ENCODE data around the gene CATSPERE. TPM values are rescaled to one million over a fixed set of nuclear protein-coding genes. Genes with fewer than 3 reads are reported as not detected.
"Not testable (repeated sequence)": the region's sequence is repeated elsewhere in the genome, so short reads cannot be mapped to it uniquely, and the experiment has no call there.

The CATSPERE gene
- total RNA-seq, 1 donor from 2014 or later: 1.1 TPM

- intact Hi-C loops (cut with DNase I): no loop called here
- TF ChIP-seq, protein P1, sequence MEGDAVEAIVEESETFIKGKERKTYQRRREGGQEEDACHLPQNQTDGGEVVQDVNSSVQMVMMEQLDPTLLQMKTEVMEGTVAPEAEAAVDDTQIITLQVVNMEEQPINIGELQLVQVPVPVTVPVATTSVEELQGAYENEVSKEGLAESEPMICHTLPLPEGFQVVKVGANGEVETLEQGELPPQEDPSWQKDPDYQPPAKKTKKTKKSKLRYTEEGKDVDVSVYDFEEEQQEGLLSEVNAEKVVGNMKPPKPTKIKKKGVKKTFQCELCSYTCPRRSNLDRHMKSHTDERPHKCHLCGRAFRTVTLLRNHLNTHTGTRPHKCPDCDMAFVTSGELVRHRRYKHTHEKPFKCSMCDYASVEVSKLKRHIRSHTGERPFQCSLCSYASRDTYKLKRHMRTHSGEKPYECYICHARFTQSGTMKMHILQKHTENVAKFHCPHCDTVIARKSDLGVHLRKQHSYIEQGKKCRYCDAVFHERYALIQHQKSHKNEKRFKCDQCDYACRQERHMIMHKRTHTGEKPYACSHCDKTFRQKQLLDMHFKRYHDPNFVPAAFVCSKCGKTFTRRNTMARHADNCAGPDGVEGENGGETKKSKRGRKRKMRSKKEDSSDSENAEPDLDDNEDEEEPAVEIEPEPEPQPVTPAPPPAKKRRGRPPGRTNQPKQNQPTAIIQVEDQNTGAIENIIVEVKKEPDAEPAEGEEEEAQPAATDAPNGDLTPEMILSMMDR (IDR thresholded peaks at IDR 0.05): no peak
- Histone ChIP-seq H3K27ac (no peak overlapping the region), H3K4me3 (no peak overlapping the region), H3K27me3 (no peaks in the 10 kb centered on the region), H3K4me1 (peaks cover 5% of the 10 kb centered on the region), H3K36me3 (no peaks in the 10 kb centered on the region), H3K9me3 (no peaks in the 10 kb centered on the region)
- no peak for ATAC-seq
- no peak for DNase-seq
These were observed 4.5 kb upstream of the CATSPERE start for GRCh38 chr1:244456586-244456985.

DNA sequence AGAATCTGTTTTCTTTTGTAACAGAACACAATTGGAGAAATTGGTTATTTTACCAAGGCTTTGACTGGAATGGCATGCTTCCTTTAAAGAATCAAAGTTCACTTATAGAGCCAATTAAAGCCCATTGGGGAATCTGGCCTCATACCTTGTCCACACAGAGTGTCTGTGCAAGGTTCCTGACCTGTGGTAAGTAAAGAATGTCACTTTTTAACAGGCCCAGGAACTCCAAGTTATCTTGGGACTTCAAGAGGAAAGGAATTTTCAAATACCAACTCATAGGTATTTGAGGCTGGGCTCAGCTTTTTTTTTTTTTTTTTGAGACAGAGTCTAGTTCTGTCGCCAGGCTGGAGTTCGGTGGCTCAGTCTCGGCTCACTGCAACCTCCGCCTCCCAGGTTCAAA is 2.3 kb upstream of the CATSPERE start:
- no peak for ATAC-seq
- TF ChIP-seq, protein P1 (IDR thresholded peaks at IDR 0.05): no peak
- peaks cover 5% of the 10 kb centered on the region for H3K4me1 ChIP-seq
- H3K36me3 ChIP-seq: no peaks in the 10 kb centered on the region
- no peak overlapping the region for H3K27ac ChIP-seq
- H3K27me3 ChIP-seq: no peaks in the 10 kb centered on the region
- no peak for DNase-seq
- intact Hi-C loops (cut with DNase I): no loop called here
- H3K4me3 ChIP-seq: no peak overlapping the region
- no peaks in the 10 kb centered on the region for H3K9me3 ChIP-seq

DNA sequence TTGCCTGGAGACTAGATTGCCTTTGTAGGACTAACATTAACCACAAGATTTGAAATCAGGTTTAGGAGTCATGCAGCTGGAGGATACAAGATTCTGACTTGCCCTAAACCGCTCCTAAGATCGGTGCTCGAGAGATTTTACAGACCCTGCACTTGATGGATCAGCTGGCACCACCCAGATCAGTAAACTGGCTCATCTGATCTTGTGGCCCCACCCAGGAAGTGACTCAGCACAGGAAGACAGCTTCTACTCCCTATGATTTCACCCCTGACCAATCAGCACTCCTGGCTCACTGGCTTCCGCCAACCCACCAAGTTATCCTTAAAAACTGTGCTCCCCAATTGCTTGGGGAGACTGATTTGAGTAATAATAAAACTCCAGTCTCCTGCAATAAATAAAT is 876 bp upstream of the CATSPERE start:
- H3K27ac ChIP-seq: peak overlapping the region; percentile 95

DNA sequence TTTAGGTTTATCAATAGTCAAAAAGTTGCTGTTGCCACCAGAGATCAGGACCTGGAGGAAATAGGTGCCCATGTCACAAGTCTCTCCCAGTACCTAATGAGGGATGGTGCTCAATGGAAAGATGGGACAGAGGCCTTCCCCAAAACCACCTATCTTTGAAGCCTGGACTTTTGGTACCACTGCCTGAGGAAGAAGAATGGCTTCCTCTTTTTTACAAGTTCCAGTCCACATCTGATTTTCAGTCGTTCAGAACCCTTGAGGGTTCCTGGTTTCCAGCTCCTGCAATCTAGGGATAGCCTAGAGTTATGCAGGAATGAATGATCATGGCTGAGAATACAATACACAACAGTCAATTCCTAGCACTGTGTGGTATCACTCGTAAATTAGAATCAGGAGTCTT is 5.7 kb downstream of the CATSPERE start:
- H3K27me3 ChIP-seq: no peaks in the 10 kb centered on the region

More for the DNA sequence above, 876 bp upstream of the CATSPERE start:
- Histone ChIP-seq H3K4me3 (no peak overlapping the region), H3K4me1 (peaks cover 5% of the 10 kb centered on the region), H3K9me3 (no peaks in the 10 kb centered on the region), H3K27me3 (no peaks in the 10 kb centered on the region), H3K36me3 (no peaks in the 10 kb centered on the region)
- intact Hi-C loops (cut with DNase I): no loop called here
- TF ChIP-seq, protein P1 (IDR thresholded peaks at IDR 0.05): no peak
- DNase-seq (no peak), ATAC-seq (no peak)

DNA sequence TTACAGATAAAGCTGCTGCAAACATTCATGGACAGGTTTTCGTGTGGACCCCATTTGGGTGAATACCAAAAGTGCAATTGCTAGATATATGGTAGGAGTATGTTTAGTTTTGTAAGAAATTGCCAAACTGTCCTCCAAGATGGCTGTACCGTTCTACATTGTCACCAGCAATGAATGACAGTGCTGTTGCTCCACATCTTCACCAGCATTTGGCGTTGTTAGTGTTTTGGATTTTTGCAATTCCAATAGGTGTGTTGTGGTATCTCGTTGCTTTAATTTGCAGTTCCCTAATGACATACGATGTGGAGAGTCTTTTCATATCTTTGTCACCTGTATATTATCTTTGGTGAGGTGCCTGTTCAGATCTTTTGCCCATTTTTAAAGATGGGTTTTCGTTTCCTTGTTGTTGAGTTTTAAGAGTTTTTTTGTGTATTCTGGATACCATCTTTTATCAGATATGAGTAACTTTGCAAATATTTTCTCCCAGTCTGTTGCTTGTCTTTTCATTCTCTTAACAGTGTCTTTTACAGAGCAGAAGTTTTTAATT is 12.1 kb downstream of the CATSPERE start:
- no peaks in the 10 kb centered on the region for H3K9me3 ChIP-seq
- no peak overlapping the region for H3K27ac ChIP-seq
- ATAC-seq (no peak), DNase-seq (no peak)
- intact Hi-C loops (cut with DNase I): no loop called here
- TF ChIP-seq, protein P1 (IDR thresholded peaks at IDR 0.05): no peak
- no peaks in the 10 kb centered on the region for H3K4me1 ChIP-seq
- no peaks in the 10 kb centered on the region for H3K27me3 ChIP-seq
- H3K36me3 ChIP-seq: no peaks in the 10 kb centered on the region
- no peak overlapping the region for H3K4me3 ChIP-seq

More for the DNA sequence above, 5.7 kb downstream of the CATSPERE start:
- H3K9me3 ChIP-seq: no peaks in the 10 kb centered on the region
- no peak overlapping the region for H3K4me3 ChIP-seq
- H3K27ac ChIP-seq: no peak overlapping the region
- intact Hi-C loops (cut with DNase I): no loop called here
- no peaks in the 10 kb centered on the region for H3K4me1 ChIP-seq
- no peak for ATAC-seq
- TF ChIP-seq, protein P1 (IDR thresholded peaks at IDR 0.05): no peak
- no peak for DNase-seq
- H3K36me3 ChIP-seq: no peaks in the 10 kb centered on the region

- ATAC-seq; H3K4me3 ChIP-seq; H3K27ac ChIP-seq; H3K9me3 ChIP-seq; H3K4me1 ChIP-seq; H3K27me3 ChIP-seq; DNase-seq; H3K36me3 ChIP-seq; intact Hi-C loops (cut with DNase I): not testable (repeated sequence)
These were observed 23.9 kb downstream of the CATSPERE start for GRCh38 chr1:244484971-244485370.
